Stimulated activated CD8-positive, alpha-beta memory T cell treated with anti-CD3 and anti-CD28 coated beads, Interleukin-15, amount 100 ng/mL, for 1 hour (primary cell): ENCODE data around the gene PBX3.

Experiments
- DNase-seq: peaks from one replicate; pipeline ENCODE4 v3.0.0-alpha.2; 2020; ENCODE audit warnings: low read depth

PBX3 gene

DNA sequence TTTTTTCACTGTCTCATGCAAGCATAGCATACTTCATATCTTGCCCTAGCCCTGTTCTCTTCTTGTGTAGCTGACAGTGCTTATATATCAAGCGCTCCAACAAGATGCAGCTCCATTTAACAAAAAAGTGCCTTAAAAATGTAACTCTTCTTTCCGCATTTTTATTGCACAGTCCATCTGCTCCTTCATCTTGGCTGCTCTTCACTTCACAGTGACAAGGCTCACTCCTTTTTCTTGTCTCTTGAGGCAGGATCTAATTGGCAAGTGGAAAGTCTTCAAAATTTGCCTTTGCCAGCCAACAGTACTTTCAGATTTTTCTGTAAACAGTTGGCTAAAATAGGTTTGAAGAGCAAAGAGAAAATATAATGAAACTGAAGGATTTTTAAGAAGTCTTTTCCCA lies 161.8 kb downstream of the PBX3 start:
- DNase-seq = no peak

DNA sequence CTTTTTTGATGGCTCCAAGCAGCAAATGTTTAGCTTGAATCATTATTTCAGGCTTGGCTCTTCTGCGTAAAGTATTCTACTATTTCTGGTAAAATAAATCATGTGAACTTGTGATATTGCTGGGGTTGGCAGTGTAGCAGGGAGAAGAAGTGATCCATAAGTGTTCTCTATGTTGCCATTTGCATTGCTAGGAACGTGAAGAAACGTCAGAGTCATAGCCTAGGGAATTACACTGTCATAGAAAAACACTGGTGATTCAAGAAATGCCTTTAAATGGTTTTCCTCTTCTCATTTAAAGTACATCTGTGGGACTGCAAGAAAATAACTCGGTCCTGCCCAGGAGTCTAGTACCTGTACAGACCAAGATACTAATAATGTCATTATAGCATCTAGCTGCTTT lies 162.3 kb downstream of the PBX3 start:
- no peak for DNase-seq

DNA sequence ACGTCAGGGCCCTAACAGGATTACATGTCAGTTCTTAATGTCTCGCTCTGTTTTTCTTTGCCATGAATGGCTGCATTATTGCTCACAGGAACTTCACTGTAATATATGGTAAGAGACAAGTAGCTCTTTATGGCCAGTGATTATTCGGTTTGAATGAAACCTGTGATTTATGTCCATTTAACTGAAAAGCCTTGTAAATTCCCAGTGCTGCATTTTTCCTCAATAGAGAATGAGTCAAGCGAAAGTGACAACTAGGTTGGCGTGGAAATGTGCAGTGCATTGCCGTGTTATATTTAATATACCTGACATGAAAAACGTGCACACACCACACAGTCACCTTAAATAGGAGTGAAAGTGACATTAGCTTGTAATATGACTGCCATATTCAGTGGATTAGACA lies 163.1 kb downstream of the PBX3 start:
- DNase-seq = no peak

DNA sequence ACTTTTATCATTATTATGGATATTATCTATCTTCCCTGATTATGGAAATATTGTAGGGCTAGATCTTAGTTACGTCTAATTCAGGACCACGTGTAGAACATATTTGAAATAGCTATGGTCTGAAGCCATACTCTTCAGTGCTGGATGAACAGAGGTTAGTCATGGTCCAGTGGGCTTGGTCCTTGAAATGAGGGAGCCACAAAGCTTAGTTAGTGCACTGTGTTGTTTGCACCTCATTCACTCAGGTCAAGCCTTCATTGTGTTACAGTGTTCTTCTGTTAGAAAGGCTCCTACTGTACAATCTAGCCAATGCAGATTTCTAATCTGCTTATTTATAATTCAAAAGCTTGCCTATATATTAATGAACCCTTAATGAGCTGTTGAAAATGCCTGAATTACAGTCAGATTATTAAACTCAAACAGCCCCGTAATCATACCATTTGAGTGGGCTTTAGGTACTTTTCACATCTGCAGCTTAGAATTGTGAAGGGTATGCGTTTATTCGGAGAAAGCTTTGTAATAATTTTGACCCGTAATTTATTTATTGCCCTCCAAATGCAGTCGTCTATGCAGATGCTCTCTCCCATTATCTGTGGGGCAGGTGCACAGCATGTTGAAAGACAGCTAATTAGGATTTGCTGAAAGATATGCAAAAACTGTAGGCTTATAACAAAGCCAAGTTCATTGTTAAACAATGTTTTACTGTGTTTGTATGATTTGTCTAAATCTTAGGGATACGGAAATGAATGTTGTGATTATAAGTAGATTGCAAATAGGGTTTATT lies 164.9 kb downstream of the PBX3 start:
- no peak for DNase-seq

DNA sequence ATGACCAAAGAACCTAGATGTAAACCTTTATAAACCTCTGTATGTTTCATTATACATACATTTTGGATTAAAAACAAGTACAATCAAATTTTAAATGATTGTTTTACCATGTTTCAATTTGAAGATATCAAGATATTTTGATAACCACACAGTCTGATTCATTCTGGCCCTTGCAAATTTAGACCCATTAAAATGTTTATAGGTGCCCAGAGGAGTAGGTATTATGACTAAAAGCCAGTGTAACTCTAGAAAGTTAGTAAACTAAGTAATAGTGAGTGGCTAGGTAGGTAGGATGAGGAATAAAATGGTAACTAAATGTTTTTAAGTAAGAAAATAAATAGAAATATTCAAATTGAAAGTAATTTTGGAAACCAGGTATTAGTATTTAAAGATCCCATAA lies 165.5 kb downstream of the PBX3 start:
- no peak for DNase-seq

DNA sequence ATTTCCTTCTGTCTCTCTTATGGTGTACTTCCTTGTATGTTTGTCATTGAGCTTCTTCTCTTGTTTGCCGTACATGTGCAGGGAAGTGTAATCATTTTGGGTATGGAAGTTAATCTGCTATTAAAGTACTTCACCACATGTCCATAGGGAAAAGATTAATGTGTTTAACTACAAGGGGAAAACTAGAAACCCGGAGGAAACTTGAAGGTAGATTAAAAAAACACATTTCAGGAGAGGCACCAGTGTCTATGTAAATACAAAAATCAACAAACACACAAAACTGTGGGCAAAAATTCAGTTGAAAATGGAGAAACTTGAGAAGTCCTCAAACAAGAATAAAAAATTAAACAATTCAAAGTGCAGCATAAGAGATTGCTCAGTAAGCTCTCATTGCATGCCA lies 166.4 kb downstream of the PBX3 start:
- DNase-seq = no peak

DNA sequence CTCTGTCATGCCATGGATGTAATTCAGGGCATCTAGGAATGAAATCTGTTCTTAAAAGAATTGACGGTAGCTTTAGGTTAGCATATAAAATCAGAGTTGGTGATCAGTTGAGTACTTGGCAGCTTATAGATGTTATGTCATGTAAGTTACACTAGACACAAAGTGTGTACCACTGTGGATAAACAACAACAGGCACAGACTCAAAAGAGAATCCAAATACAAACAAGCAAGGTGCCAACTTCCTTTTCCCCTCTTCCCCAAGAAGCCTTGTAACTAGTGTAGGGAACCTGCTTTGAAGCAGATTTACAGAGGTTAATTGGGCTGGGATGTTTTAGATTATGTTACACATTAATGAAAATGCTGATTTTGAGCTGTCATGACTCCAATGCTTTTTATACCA lies 167.2 kb downstream of the PBX3 start:
- DNase-seq = no peak

DNA sequence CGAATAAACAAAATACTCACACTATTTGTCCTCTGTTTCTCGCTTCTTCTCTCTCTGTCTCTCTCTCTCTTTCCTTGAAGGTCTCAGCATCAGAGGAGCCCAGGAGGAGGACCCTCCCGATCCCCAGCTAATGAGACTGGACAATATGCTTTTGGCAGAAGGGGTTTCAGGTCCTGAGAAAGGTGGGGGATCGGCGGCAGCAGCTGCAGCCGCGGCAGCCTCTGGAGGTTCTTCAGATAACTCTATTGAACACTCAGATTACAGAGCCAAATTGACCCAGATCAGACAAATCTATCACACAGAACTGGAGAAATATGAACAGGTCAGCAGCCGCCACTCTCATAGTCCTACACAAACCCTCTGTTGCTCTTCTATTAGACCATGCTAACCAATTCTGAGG lies 168.4 kb downstream of the PBX3 start:
- no peak for DNase-seq

DNA sequence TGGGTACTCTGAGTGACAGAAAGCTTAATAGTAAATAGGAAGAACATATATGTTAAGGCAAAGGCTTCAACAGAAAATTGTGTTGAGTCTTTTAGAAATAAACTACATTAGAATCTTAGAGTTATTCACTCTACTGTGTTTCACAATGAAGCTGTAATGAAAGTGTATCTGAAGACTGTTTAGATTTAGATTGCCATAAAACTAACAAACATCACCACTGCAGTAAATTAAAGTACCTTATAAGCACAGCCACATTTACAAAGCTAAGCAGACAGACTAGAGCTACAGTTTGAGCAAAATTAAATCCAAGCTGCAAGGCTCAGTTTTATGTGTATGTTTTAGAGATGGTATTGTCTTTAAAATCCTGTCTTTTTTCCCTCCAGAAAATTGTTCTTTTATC lies 172.4 kb downstream of the PBX3 start:
- no peak for DNase-seq

DNA sequence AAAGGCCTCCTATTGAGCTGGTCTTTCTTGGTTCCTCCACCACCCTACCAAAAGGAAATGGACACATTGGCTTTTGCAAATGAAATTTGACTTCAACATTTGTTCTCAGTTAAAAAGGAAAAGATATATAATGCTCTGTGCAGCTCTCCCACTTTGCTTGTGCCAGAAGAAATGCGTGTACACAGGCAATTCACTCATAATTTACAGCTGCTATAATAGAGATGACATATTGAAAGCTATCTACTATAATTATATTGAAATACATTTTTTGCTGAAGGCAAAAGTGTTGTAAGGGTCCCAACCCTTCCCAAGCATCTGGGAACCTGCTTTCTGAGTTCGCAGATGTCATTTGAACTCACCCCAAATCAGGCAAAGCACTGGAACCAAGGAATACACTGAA lies 173.2 kb downstream of the PBX3 start:
- DNase-seq = no peak

DNA sequence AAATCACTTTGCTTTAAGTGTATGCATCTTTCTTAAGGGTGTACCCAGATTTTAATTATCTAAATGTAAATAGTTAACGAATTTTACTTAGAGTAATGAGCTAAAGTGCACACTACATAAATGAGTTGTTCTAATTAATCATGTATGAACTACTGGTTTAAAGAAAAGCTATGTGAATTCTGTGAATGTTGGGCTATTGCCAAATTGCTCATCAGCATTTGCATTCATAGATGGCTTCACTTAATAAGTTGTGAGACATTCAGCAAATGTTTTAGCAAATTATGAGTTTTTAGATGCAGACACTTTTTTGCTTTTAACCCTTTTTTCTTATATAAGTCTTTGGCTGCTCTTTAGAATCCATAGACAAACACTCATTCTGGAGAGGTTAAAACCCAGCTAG lies 175.7 kb downstream of the PBX3 start:
- no peak for DNase-seq

DNA sequence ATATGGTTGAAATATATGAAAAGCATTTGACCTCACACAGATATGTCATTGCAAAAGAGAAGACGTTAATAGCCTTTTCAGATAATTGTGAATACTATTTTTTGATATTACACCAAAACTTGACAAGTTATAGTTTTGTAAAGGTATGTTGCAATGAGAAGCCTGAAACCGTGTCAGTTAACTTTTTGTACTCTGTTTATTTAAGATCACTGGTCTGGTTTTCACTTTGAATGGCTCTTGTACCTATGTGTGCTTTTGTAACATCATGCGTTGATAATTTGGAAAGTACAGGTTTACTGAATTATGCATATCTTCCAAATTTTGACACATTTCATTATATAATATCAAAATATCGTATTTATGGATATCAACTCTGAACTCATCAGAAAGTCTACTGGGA lies 177.2 kb downstream of the PBX3 start:
- DNase-seq = no peak

DNA sequence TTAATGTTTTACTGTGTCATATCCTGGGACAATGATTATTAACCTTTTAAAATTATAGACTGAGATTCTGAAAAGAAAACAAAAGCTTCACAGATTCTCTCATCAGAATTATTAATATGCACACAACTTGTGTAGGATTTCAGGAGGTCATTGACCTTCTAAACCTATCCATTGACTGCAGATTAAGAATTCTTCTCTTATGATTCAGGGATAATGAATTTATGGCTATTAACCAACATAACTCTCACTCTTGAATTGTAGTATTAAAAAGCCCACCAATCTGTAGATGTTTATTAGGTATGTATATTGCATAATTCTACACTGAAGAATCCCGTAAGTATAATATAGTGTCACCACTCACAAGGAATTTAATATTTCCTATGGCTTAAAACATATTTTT lies 179.8 kb downstream of the PBX3 start:
- DNase-seq = no peak

DNA sequence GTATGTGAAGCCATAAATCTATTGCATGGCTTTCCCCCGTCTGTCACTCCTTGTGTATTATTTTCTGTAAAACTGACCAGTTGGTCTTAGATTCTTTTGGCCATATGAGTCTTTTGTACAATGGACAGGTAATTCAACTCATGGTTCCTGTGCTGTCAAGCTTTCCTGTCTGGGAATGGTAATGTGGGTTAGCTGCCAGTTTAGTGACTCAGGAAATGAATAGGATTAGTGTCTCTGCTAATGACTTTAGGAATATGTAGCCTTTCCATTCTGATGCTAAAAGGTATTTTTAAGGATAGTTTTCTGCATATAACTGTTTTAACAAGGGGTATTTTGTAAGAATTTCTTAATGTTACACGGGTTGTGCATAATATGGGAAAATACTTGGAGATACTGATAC lies 182.7 kb downstream of the PBX3 start:
- no peak for DNase-seq

DNA sequence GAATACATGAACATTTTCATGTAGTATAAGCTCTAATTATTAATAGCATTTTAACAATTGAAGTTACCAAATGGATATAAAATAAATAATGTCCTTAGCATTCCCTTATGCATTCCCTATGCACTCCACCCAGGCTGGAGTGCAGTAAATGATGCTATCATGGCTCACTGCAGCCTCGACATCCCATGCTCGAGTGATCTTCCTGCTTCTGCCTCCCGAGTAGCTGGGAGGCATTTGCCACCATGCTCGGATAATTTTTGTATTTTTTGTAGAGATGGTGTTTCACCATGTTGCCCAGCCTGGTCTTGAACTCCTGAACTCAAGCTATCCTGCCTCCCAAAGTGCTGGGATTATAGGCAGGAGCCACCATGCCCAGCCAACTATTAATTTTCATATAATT lies 184.0 kb downstream of the PBX3 start:
- DNase-seq = no peak

DNA sequence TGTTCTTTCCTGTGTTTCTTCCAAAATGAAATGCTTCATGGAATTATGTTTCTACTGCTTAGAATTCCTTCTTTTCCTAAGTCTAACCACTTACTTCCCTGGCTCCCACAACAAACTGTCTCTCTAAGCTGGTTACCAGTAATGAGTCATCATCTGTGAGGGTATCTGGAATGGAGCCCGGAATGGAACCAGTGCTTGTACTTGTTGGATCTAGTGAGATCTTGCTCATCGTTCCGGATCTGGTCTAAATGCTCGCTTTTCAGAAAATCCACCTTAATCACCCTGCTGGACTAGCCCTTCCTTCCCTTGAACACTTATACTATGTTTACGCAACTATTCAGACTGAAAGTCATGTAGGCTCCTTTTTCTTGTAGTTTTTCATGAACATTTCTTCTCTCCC lies 184.8 kb downstream of the PBX3 start:
- DNase-seq = no peak

DNA sequence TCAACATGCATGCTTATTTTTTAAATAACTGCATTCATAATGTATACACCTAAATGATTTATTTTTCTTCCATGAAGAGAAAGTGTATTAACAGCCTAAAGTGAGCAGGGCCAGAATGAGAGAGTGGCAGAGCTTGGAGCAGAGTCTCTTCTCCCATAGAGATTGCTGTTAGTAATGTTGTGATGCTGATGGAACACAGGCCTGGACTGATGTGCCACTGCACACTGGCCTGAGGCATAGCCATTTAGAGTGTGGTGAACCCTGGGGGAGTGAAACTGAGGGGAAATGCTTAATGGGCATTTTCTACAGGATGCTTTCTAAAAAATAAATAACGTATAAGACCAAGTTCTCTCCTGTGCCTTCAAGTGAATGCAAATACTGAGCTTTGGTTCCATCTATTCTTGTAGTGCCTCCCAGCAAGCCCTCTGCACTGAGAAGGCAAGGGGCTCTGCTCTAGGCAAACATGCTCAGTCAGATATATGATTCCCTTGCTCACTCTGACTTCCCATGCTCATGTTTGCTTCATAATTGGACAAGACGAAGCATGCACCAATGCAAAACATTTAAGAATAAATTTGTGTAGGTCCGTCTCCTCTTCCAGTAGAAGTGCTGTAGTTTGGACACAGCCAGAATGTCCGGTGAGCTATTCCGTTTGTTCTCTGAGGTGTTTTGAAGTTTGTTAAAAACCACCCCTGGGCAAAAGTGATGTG lies 185.7 kb downstream of the PBX3 start:
- DNase-seq = no peak

DNA sequence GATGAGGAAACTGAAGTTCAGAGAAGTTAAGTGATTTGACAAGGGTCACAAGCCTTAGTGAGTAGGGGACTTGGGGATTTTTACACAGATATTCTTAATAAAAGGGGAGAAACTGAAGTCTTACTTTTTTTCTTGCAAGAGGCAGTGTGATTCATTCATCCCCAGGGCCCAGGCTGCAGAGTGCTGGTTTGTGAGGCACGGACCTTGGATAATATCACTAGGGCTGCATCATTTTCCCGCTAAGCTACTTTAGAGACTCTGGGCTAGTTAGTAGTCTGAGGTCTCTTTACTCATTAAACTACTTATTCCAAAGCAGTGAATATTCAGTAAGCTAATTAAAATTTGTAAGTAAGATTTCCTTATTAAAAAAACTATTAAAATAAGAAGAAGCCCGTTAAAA lies 195.0 kb downstream of the PBX3 start:
- no peak for DNase-seq

DNA sequence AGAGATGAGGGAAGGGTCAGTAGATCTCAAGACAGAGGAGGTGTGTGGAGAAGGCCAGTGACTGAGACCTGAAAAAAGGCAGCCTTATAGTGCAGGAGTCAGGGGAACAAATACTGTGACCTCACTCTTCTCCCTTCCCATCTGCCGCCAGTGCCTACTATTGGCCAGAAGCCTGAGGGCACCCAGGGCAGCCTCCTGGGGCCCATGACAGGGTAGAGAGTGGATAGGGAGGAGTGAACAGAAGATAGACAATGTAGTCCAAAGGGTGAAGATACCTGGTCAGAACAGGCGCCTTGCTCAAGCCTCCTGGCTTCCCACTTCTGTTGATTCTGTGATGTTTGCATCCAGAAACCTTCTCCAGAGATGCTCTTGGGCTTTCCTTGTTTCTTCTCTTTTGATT lies 196.7 kb downstream of the PBX3 start:
- no peak for DNase-seq

DNA sequence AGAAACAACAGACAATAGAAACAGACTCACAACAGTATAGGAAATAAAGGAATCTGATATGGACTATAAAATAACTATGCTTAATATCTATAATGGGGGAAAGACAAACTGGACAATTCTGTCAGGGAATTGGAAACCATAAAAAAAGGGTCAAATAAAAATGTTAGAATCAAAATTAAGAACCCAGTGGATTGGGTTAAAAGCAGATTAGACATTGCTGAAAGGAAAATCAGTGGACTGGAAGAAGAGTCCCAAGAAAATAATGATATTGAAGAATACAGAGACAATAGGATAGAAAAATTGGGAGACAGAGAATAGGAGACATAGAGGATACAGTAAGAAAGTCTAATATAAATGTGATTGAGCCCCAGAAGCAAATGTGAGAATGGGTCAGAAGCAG lies 199.2 kb downstream of the PBX3 start:
- no peak for DNase-seq

DNA sequence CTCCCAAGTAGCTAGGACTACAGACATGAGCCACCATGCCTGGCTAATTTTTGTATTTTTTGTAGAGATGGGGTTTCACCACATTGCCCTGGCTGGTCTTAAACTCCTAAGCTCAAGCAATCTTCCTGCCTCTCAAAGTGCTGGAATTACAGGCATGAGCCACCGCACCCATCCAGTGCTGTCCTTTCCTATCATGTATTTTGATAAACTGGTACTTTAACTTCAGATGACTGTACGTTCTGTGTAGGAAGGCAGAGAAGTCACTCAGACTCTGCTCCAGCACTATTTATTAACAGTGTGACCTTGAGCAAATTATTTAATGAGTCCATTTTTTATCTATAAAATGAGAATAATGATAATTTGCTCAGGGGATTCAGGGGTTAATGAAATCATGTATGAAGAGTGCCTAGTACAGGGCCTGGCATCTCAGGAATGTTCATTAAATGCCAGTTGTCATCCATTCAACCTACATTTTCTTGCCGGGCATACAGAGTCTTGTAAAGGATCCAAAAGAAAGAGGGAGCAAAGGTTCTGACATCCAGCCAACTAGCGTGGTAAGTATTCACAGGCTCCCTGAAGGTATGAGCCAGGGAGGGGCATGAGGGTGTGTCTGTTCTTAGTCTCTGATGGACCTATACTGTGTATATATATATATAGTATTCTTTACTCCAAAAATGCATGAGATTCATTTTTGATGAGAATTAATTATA lies 201.9 kb downstream of the PBX3 start:
- DNase-seq = no peak

DNA sequence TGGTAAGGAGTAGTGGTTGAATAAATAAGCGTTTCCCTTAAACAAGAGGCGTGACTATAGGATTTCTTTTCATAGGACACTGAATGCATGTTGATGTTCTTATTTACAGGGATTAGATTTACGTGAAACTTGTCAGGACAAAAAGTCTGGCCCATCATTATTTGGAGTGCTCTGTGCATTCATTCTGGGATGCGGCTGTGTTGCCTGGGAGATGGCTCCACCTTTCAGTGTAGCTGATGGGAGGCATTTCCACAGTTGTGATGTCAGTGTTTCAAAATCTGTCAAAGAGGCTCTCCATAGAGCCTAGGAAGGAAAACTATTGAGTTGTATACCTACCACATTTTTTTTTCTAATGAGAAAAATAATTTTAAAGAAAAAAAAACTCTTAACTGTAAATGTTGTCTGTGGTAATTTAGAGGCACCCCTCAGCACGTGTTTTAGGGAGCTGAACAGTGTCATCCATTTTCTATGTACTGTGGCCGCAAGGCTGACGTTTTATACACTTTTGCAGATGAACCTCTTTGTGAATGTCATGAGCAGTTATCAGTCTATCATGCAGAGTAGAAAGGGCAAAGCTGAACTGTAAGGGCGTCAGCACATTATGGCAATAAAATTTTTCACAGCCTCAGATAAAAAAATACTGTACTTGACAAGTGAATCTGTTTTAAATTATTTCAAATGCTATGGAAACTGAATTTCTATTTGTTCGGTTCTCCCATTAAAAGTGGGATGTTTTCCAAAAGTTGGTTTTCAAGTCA lies 202.7 kb downstream of the PBX3 start:
- no peak for DNase-seq
